Astrocyte (in vitro differentiated cells and primary cell): ENCODE results near the gene ZNF891.

Source experiments
- EZH2 ChIP-seq: IDR thresholded peaks from 2 replicates; pipeline ENCODE4 v1.6.1; 2012; ENCODE audit warnings: mild to moderate bottlenecking, low read length, inconsistent platforms; ENCODE audit not compliant: insufficient read depth
- TF ChIP-seq, protein P1 (sequence below): IDR thresholded peaks from 2 replicates; pipeline ENCODE4 v1.5.1; 2011; ENCODE audit warnings: low read depth, mild to moderate bottlenecking, inconsistent platforms, low read length, moderate library complexity; ENCODE audit not compliant: insufficient read depth

DNA sequence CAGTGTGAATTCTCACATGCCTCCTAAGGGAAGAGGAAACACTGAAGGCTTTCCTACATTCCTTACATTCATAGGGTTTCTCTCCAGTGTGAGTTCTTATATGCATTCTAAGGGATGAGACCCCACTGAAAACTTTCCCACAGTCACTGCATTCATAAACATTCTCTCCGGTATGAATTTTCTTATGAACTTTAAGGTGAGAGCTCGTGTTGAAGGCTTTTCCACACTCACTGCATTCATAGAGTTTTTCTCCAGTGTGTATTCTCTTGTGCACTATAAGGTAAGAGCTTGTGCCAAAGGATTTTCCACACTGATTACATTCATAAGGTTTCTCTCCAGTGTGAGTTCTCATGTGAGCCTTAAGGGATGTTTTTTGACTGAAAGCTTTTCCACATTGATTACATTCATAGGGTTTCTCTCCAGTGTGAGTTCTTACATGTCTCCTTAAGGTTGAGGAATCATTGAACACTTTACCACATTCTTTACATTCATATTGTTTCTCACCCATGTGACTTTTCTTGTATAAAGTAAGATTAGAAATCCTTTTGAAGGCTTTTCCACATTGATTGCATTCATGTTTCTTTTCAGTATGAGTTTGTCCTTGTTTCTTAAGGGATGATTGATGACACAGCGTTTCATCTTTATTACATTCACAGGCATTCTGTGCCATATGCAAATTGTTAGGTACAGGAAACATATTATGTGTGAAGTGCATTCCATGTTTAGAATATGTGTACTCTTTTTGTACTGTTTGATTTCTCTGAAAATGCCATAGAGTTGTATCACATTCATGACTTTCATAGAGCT is 9.5 kb downstream of the ZNF891 start:
- TF ChIP-seq, protein P1, sequence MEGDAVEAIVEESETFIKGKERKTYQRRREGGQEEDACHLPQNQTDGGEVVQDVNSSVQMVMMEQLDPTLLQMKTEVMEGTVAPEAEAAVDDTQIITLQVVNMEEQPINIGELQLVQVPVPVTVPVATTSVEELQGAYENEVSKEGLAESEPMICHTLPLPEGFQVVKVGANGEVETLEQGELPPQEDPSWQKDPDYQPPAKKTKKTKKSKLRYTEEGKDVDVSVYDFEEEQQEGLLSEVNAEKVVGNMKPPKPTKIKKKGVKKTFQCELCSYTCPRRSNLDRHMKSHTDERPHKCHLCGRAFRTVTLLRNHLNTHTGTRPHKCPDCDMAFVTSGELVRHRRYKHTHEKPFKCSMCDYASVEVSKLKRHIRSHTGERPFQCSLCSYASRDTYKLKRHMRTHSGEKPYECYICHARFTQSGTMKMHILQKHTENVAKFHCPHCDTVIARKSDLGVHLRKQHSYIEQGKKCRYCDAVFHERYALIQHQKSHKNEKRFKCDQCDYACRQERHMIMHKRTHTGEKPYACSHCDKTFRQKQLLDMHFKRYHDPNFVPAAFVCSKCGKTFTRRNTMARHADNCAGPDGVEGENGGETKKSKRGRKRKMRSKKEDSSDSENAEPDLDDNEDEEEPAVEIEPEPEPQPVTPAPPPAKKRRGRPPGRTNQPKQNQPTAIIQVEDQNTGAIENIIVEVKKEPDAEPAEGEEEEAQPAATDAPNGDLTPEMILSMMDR = no peak
- no peak for TF ChIP-seq EZH2
